Measurements from ENCODE around the gene CAMK1D. TPM values are rescaled to one million over a fixed set of nuclear protein-coding genes. Genes with fewer than 3 reads are reported as not detected.

Gene CAMK1D
- total and polyA plus RNA-seq, 10 of the 15 experiments (the other 5 are each of a cell fraction or from before 2014, with no cell fraction given): 2.1 to 35.5 (median 14.7) TPM

DNA sequence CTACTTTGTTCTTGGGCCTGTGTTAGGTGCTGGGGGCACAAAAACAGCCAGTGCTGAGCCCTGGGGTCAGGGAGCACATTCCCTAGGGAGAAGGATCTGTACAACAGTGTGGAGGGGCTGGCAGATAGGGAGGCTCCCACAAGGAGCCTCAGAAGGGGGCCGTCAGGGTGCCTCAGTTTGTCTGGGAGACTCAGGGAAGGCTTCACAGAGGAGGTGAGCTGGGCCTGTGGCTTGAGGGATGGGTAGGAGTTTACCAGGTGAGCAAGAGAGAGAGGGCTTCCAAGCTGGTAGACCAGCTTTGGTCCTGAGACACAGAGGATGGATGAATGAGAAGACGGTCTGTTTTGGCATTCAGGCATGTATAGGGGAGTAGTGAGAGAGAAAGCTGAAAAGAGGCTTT, 52.1 kb downstream of the CAMK1D start (continued):
- no peak for TF ChIP-seq ASH2L (IDR thresholded peaks at IDR 0.05; ENCODE audit: borderline replicate concordance, low read depth)
- TF ChIP-seq, protein P1, sequence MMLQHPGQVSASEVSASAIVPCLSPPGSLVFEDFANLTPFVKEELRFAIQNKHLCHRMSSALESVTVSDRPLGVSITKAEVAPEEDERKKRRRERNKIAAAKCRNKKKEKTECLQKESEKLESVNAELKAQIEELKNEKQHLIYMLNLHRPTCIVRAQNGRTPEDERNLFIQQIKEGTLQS (IDR thresholded peaks at IDR 0.05; ENCODE audit: borderline replicate concordance, extremely low read depth, low read depth, low read length): no peak
- TF ChIP-seq, protein P2, sequence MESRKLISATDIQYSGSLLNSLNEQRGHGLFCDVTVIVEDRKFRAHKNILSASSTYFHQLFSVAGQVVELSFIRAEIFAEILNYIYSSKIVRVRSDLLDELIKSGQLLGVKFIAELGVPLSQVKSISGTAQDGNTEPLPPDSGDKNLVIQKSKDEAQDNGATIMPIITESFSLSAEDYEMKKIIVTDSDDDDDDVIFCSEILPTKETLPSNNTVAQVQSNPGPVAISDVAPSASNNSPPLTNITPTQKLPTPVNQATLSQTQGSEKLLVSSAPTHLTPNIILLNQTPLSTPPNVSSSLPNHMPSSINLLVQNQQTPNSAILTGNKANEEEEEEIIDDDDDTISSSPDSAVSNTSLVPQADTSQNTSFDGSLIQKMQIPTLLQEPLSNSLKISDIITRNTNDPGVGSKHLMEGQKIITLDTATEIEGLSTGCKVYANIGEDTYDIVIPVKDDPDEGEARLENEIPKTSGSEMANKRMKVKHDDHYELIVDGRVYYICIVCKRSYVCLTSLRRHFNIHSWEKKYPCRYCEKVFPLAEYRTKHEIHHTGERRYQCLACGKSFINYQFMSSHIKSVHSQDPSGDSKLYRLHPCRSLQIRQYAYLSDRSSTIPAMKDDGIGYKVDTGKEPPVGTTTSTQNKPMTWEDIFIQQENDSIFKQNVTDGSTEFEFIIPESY (IDR thresholded peaks at IDR 0.05): no peak

DNA sequence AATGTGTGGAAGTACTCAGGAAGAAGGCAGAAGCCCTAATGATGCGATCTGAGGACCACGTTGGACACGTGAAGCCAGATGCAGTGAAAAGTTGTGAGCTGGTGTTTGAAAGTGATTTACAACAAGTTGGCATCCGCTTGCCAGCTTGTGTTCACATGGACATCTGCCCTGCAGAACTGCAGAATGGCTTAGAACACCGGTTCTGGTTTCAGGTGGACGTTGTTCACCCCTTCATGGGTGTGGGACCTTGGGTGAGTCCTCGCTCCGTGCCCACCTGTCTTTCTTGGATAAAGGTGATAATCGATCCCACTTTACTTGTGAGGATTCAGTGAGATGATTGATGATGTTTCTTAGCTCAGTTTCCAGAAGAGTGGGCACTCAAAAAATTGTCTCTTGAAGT, 53.8 kb downstream of the CAMK1D start:
- CTCF ChIA-PET: interaction anchor here (1.2 to 1.8 kb wide), 2 partner anchors 15 to 161 kb away, joined by 3 read pairs; no protein-coding TSS in a partner anchor
- TF ChIP-seq RAD51 (IDR thresholded peaks at IDR 0.05) (no peak), RAD21 (IDR thresholded peaks at IDR 0.05; ENCODE audit: insufficient read depth, low read depth, low read length) (no peak), ASH2L (IDR thresholded peaks at IDR 0.05; ENCODE audit: borderline replicate concordance, low read depth) (no peak), POLR2AphosphoS2 (IDR thresholded peaks at IDR 0.05; ENCODE audit: low read depth, low read length) (no peak), SIX5 (IDR thresholded peaks at IDR 0.05; ENCODE audit: low read depth, low read length, severe bottlenecking) (no peak), NFIC (IDR thresholded peaks at IDR 0.05; ENCODE audit: low read depth, low read length) (no peak), STAT1 (conservative IDR thresholded peaks at IDR 0.05) (no peak), ZNF207 (IDR thresholded peaks at IDR 0.05; ENCODE audit: borderline replicate concordance) (no peak), EZH2 (IDR thresholded peaks at IDR 0.05; ENCODE audit: borderline replicate concordance, control insufficient read depth, low read depth, low read length) (no peak)
- TF ChIP-seq, protein P3, sequence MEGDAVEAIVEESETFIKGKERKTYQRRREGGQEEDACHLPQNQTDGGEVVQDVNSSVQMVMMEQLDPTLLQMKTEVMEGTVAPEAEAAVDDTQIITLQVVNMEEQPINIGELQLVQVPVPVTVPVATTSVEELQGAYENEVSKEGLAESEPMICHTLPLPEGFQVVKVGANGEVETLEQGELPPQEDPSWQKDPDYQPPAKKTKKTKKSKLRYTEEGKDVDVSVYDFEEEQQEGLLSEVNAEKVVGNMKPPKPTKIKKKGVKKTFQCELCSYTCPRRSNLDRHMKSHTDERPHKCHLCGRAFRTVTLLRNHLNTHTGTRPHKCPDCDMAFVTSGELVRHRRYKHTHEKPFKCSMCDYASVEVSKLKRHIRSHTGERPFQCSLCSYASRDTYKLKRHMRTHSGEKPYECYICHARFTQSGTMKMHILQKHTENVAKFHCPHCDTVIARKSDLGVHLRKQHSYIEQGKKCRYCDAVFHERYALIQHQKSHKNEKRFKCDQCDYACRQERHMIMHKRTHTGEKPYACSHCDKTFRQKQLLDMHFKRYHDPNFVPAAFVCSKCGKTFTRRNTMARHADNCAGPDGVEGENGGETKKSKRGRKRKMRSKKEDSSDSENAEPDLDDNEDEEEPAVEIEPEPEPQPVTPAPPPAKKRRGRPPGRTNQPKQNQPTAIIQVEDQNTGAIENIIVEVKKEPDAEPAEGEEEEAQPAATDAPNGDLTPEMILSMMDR (IDR thresholded peaks at IDR 0.05 in 2 of 3, conservative IDR thresholded peaks at IDR 0.05 in 1 of 3; ENCODE audit: control insufficient read depth in 2 of 3, extremely low read depth in 1 of 3, insufficient read depth in 1 of 3, low read depth in 3 of 3, low read length in 3 of 3): no peak
- TF ChIP-seq, protein P4, sequence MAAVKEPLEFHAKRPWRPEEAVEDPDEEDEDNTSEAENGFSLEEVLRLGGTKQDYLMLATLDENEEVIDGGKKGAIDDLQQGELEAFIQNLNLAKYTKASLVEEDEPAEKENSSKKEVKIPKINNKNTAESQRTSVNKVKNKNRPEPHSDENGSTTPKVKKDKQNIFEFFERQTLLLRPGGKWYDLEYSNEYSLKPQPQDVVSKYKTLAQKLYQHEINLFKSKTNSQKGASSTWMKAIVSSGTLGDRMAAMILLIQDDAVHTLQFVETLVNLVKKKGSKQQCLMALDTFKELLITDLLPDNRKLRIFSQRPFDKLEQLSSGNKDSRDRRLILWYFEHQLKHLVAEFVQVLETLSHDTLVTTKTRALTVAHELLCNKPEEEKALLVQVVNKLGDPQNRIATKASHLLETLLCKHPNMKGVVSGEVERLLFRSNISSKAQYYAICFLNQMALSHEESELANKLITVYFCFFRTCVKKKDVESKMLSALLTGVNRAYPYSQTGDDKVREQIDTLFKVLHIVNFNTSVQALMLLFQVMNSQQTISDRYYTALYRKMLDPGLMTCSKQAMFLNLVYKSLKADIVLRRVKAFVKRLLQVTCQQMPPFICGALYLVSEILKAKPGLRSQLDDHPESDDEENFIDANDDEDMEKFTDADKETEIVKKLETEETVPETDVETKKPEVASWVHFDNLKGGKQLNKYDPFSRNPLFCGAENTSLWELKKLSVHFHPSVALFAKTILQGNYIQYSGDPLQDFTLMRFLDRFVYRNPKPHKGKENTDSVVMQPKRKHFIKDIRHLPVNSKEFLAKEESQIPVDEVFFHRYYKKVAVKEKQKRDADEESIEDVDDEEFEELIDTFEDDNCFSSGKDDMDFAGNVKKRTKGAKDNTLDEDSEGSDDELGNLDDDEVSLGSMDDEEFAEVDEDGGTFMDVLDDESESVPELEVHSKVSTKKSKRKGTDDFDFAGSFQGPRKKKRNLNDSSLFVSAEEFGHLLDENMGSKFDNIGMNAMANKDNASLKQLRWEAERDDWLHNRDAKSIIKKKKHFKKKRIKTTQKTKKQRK (IDR thresholded peaks at IDR 0.05; ENCODE audit: low read depth, low read length): no peak

More for the DNA sequence above, 53.8 kb downstream of the CAMK1D start:
- BruUV-seq (replicated peaks): TSS peak; percentile 7
- Histone ChIP-seq H3K27me3 (replicated peaks in 1 of 2; ENCODE audit: control insufficient read depth in 2 of 2, insufficient read depth in 2 of 2, low read length in 1 of 2) (no peaks in the 10 kb centered on the region), H3K27ac (ENCODE audit: control insufficient read depth, insufficient read depth) (no peak overlapping the region), H3K36me3 (ENCODE audit: control insufficient read depth in 2 of 2, insufficient read depth in 2 of 2, low read length in 1 of 2) (no peaks in the 10 kb centered on the region; a peak in 1 of 4 replicates), H3K9me3 (replicated peaks; ENCODE audit: control insufficient read depth, insufficient read depth, low read length) (no peaks in the 10 kb centered on the region), H3K4me2 (ENCODE audit: control insufficient read depth, insufficient read depth) (no peak overlapping the region), H3K4me3 (no peak overlapping the region), H4K20me1 (ENCODE audit: control insufficient read depth, insufficient read depth) (no peaks in the 10 kb centered on the region), H3K4me1 (ENCODE audit: control insufficient read depth, insufficient read depth, low read length) (no peaks in the 10 kb centered on the region), H3K9ac (ENCODE audit: control insufficient read depth, insufficient read depth, low read length) (no peak overlapping the region), H2AFZ (ENCODE audit: control insufficient read depth, low read depth, low read length) (no peak overlapping the region), H3K79me2 (ENCODE audit: control insufficient read depth, insufficient read depth, low read length) (no peaks in the 10 kb centered on the region)
- 97% methylated on average over 9 of the region's 9 CpGs for WGBS (ENCODE audit: insufficient coverage, insufficient replicate concordance, low lambda C conversion rate, missing lambda C conversion rate)
- SMC1A ChIA-PET (ENCODE audit: uncharacterized antibody, unreplicated experiment): interaction anchor here (0.7 to 2.7 kb wide), 3 partner anchors 80 to 141 kb away, joined by 3 to 8 read pairs (median 4); no protein-coding TSS in a partner anchor
- ATAC-seq (no peak), FAIRE-seq (no peak), DNase-seq (ENCODE audit: low read depth, low spot score) (no peak)
- POLR2A ChIA-PET: no interaction called here
- RAD21 ChIA-PET (ENCODE audit: unreplicated experiment): interaction anchor here (1.2 to 2.6 kb wide), 2 partner anchors 44 to 139 kb away, joined by 3 to 8 read pairs; no protein-coding TSS in a partner anchor
- in situ Hi-C loops (cut with MboI) (no loop called here), intact Hi-C loops (cut with micrococcal nuclease; ENCODE audit: unreplicated experiment) (no loop called here)

Data from GM12878 (cell line).